Measurements from ENCODE around the gene TRPM5.

The TRPM5 gene

GRCh38 chr11:2453436-2453835, 9.1 kb upstream of the TRPM5 start:
- in situ Hi-C loops (cut with MboI; ENCODE audit: low sequenced_read_pairs): no loop called here

GRCh38 chr11:2452321-2453012, 8.2 kb upstream of the TRPM5 start:
- in situ Hi-C loops (cut with MboI; ENCODE audit: low sequenced_read_pairs): no loop called here

- in situ Hi-C loops (cut with MboI; ENCODE audit: low sequenced_read_pairs): no loop called here
Measured at GRCh38 chr11:2451916-2452315, 7.6 kb upstream of the TRPM5 start.

GRCh38 chr11:2451336-2451735, 7.0 kb upstream of the TRPM5 start:
- in situ Hi-C loops (cut with MboI; ENCODE audit: low sequenced_read_pairs): no loop called here

- in situ Hi-C loops (cut with MboI; ENCODE audit: low sequenced_read_pairs): no loop called here
Measured at GRCh38 chr11:2450321-2451041, 6.2 kb upstream of the TRPM5 start.

GRCh38 chr11:2449548-2450320, 5.4 kb upstream of the TRPM5 start:
- in situ Hi-C loops (cut with MboI; ENCODE audit: low sequenced_read_pairs): no loop called here

GRCh38 chr11:2448661-2449547, 4.6 kb upstream of the TRPM5 start:
- in situ Hi-C loops (cut with MboI; ENCODE audit: low sequenced_read_pairs): no loop called here

GRCh38 chr11:2447951-2448650, 3.8 kb upstream of the TRPM5 start:
- in situ Hi-C loops (cut with MboI; ENCODE audit: low sequenced_read_pairs): no loop called here

GRCh38 chr11:2447253-2447950, 3.1 kb upstream of the TRPM5 start:
- in situ Hi-C loops (cut with MboI; ENCODE audit: low sequenced_read_pairs): no loop called here

GRCh38 chr11:2446590-2447252, 2.4 kb upstream of the TRPM5 start:
- in situ Hi-C loops (cut with MboI; ENCODE audit: low sequenced_read_pairs): no loop called here

GRCh38 chr11:2445746-2446551, 1.6 kb upstream of the TRPM5 start:
- in situ Hi-C loops (cut with MboI; ENCODE audit: low sequenced_read_pairs): no loop called here

- in situ Hi-C loops (cut with MboI; ENCODE audit: low sequenced_read_pairs): no loop called here
Measured at GRCh38 chr11:2444821-2445745, 769 bp upstream of the TRPM5 start, which contains the start of gene KCNQ1. Gene KCNQ1 (plus strand): TSS chr11:2445008. CDS start chr11:2445099, 91 bp downstream.

GRCh38 chr11:2443406-2443805, 908 bp downstream of the TRPM5 start:
- in situ Hi-C loops (cut with MboI; ENCODE audit: low sequenced_read_pairs): no loop called here

- in situ Hi-C loops (cut with MboI; ENCODE audit: low sequenced_read_pairs): no loop called here
Measured at GRCh38 chr11:2442589-2442988, 1.7 kb downstream of the TRPM5 start.

- in situ Hi-C loops (cut with MboI; ENCODE audit: low sequenced_read_pairs): no loop called here
Measured at GRCh38 chr11:2441171-2441570, 3.1 kb downstream of the TRPM5 start.

GRCh38 chr11:2440646-2441045, 3.7 kb downstream of the TRPM5 start:
- in situ Hi-C loops (cut with MboI; ENCODE audit: low sequenced_read_pairs): no loop called here

- in situ Hi-C loops (cut with MboI; ENCODE audit: low sequenced_read_pairs): no loop called here
Measured at GRCh38 chr11:2439820-2440219, 4.5 kb downstream of the TRPM5 start.
